WTC11 (cell line): ENCODE data around the gene BTN2A1. TPM values are rescaled to one million over a fixed set of nuclear protein-coding genes. Genes with fewer than 3 reads are reported as not detected.

Experiments
- ATAC-seq: fragments of 200-7000 bp; cut with Tn5 transposase; 2 replicates; pipeline ENCODE4 v1.10.0; 2021; ENCODE audit warnings: mild to moderate bottlenecking, moderate library complexity
- CTCF ChIA-PET: fragments of 300-600 bp; sonication (Branson Sonifier 250); formaldehyde crosslinking; loops from one replicate; lab custom pipeline; 2021; ENCODE audit warnings: antibody characterized with exemption; lab: Charles Lee
- POLR2A ChIA-PET: fragments of 350-600 bp; sonication (Branson Sonifier 250); formaldehyde crosslinking; loops from one replicate; lab custom pipeline; 2021; ENCODE audit warnings: antibody characterized with exemption; lab: Charles Lee
- DNase-seq: peaks from one replicate; pipeline ENCODE4 v3.0.0; 2021; ENCODE audit warnings: low spot score
- H3K27ac Mint-ChIP-seq: 2 replicates; pipeline ENCODE4 v1.8.0; 2021; ENCODE audit warnings: mixed read lengths
- H3K27me3 Mint-ChIP-seq: 2 replicates; pipeline ENCODE4 v1.8.0; 2021; ENCODE audit warnings: low read depth, mild to moderate bottlenecking, moderate library complexity, mixed read lengths
- H3K36me3 Mint-ChIP-seq: 2 replicates; pipeline ENCODE4 v1.8.0; 2021; ENCODE audit warnings: mixed read lengths
- H3K4me1 Mint-ChIP-seq: 2 replicates; pipeline ENCODE4 v1.8.0; 2022; ENCODE audit warnings: mixed read lengths
- H3K4me3 Mint-ChIP-seq: 2 replicates; pipeline ENCODE4 v1.8.0; 2021; ENCODE audit warnings: mild to moderate bottlenecking, moderate library complexity, mixed read lengths
- H3K9me3 Mint-ChIP-seq: 2 replicates; pipeline ENCODE4 v1.8.0; 2021; ENCODE audit warnings: mixed read lengths
- GTF2I ChIP-seq: fragments of 250-450 bp; sonication (Bioruptor Pico); conservative IDR thresholded peaks from 2 replicates; pipeline ENCODE4 v1.4.0; 2021; ENCODE audit warnings: mild to moderate bottlenecking
- HMGA2 ChIP-seq: fragments of 250-450 bp; sonication (Bioruptor Pico); IDR thresholded peaks from 2 replicates; pipeline ENCODE4 v1.4.0; 2021; ENCODE audit warnings: mild to moderate bottlenecking, moderate library complexity
- MXD4 ChIP-seq: fragments of 250-450 bp; sonication (Bioruptor Pico); IDR thresholded peaks from 2 replicates; pipeline ENCODE4 v1.8.0; 2021; ENCODE audit warnings: mild to moderate bottlenecking, moderate library complexity, borderline replicate concordance
- SMAD3 ChIP-seq: sonication (generic); formaldehyde crosslinking; IDR thresholded peaks from 2 replicates; pipeline ENCODE4 v1.8.0; 2022; ENCODE audit warnings: missing genetic modification reagents, mild to moderate bottlenecking, borderline replicate concordance
- TCF7 ChIP-seq: sonication (generic); formaldehyde crosslinking; IDR thresholded peaks from 2 replicates; pipeline ENCODE4 v1.8.0; 2022; ENCODE audit warnings: mild to moderate bottlenecking, low read depth, missing genetic modification reagents, moderate library complexity
- TEAD4 ChIP-seq: sonication (generic); formaldehyde crosslinking; IDR thresholded peaks from 2 replicates; pipeline ENCODE4 v1.8.0; 2022; ENCODE audit warnings: mild to moderate bottlenecking, missing genetic modification reagents
- ZNF671 ChIP-seq: fragments of 250-450 bp; sonication (Bioruptor Pico); IDR thresholded peaks from 2 replicates; pipeline ENCODE4 v1.8.0; 2021; ENCODE audit warnings: mild to moderate bottlenecking
- total RNA-seq: library from RNA; stranded (reverse); gene quantifications from 3 replicates; pipeline ENCODE4 v1.2.3, GENCODE V29; 2021
- TF ChIP-seq, protein P1 (sequence below): sonication (generic); formaldehyde crosslinking; IDR thresholded peaks from 2 replicates; pipeline ENCODE4 v1.8.1; 2023; ENCODE audit warnings: mild to moderate bottlenecking, missing genetic modification reagents
- TF ChIP-seq, protein P2 (sequence below): sonication (generic); formaldehyde crosslinking; IDR thresholded peaks from 2 replicates; pipeline ENCODE4 v1.8.1; 2023; ENCODE audit warnings: mild to moderate bottlenecking, missing genetic modification reagents, moderate library complexity
- TF ChIP-seq, protein P3 (sequence below): fragments of 250-450 bp; sonication (Bioruptor Pico); IDR thresholded peaks from 2 replicates; pipeline ENCODE4 v1.9.0; 2021; ENCODE audit warnings: moderate library complexity, mild to moderate bottlenecking, inconsistent platforms, borderline replicate concordance
- TF ChIP-seq, protein P4 (sequence below): fragments of 200-600 bp; IDR thresholded peaks from 2 replicates; pipeline ENCODE4 v1.8.0; 2022; ENCODE audit warnings: antibody characterized with exemption
- TF ChIP-seq, protein P5 (sequence below): fragments of 250-450 bp; sonication (Bioruptor Pico); IDR thresholded peaks from 2 replicates; pipeline ENCODE4 v1.9.0; 2021; ENCODE audit warnings: mild to moderate bottlenecking
- TF ChIP-seq, protein P6 (sequence below): sonication (generic); formaldehyde crosslinking; IDR thresholded peaks from 2 replicates; pipeline ENCODE4 v1.8.0; 2022; ENCODE audit warnings: mild to moderate bottlenecking, missing genetic modification reagents
- TF ChIP-seq, protein P7 (sequence below): fragments of 250-450 bp; sonication (Bioruptor Pico); conservative IDR thresholded peaks from 2 replicates; pipeline ENCODE4 v1.9.0; 2021; ENCODE audit warnings: mild to moderate bottlenecking
- TF ChIP-seq, protein P8 (sequence below): fragments of 250-450 bp; sonication (Bioruptor Pico); IDR thresholded peaks from 2 replicates; pipeline ENCODE4 v1.9.0; 2021; ENCODE audit warnings: mild to moderate bottlenecking

Gene BTN2A1
- total RNA-seq, 1 experiment from 2014 or later, result 9.9 TPM

DNA sequence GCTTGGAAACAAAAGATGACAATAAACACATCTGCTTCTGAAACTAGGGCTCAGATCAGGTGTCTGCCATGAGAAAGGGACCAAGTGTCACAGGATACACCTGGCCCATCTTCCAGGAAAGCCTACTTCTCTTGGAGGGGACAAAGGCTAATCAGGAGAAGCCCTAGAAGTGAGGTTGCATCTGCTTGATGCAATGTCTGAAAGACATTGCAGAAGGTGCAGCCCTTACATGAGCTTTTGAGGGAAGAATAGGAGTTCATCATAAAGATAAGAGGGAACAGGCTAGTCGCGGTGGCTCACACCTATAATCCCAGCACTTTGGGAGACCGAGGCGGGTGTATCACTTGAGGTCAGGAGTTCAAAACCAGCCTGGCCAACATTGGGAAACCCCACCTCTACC is 39.9 kb downstream of the BTN2A1 start (continued):
- no peak for TF ChIP-seq GTF2I
- no peak for TF ChIP-seq HMGA2 (CRISPR knock-in tag)
- no peak for TF ChIP-seq MXD4 (CRISPR knock-in tag)

DNA sequence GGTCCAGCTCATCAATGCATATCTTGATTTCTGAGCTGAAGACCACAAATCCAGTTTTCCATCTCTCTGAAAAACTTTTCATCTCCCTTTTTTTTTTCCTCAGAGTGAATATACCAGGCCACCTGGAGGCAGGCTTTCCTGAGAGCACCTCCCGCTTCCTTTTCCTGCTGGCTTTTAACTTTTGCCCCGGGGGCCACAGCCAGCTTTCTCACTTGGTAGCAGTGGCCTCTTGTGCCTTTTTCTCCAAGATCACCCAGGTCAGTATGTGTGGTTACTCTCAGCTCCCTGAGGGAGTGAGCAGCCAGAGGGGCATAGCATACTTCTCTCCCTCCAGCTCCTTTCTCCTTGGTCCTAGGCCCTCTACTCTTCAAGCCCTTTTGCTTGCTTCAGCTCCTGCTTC is 42.3 kb downstream of the BTN2A1 start, which contains the start of gene BTN1A1:
Gene BTN1A1 (plus strand): TSS at position 202 of the 400 bp plus-strand sequence. CDS start 984 bp downstream, outside the sequence.
- no peak for TF ChIP-seq SMAD3
- TF ChIP-seq, protein P1, sequence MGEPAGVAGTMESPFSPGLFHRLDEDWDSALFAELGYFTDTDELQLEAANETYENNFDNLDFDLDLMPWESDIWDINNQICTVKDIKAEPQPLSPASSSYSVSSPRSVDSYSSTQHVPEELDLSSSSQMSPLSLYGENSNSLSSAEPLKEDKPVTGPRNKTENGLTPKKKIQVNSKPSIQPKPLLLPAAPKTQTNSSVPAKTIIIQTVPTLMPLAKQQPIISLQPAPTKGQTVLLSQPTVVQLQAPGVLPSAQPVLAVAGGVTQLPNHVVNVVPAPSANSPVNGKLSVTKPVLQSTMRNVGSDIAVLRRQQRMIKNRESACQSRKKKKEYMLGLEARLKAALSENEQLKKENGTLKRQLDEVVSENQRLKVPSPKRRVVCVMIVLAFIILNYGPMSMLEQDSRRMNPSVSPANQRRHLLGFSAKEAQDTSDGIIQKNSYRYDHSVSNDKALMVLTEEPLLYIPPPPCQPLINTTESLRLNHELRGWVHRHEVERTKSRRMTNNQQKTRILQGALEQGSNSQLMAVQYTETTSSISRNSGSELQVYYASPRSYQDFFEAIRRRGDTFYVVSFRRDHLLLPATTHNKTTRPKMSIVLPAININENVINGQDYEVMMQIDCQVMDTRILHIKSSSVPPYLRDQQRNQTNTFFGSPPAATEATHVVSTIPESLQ (CRISPR knock-in tag), result no peak
- TF ChIP-seq, protein P2, sequence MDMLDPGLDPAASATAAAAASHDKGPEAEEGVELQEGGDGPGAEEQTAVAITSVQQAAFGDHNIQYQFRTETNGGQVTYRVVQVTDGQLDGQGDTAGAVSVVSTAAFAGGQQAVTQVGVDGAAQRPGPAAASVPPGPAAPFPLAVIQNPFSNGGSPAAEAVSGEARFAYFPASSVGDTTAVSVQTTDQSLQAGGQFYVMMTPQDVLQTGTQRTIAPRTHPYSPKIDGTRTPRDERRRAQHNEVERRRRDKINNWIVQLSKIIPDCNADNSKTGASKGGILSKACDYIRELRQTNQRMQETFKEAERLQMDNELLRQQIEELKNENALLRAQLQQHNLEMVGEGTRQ (CRISPR knock-in tag), result no peak
- TF ChIP-seq, protein P3, sequence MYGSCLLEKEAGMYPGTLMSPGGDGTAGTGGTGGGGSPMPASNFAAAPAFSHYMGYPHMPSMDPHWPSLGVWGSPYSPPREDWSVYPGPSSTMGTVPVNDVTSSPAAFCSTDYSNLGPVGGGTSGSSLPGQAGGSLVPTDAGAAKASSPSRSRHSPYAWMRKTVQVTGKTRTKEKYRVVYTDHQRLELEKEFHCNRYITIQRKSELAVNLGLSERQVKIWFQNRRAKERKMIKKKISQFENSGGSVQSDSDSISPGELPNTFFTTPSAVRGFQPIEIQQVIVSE (CRISPR knock-in tag), result no peak
- TF ChIP-seq, protein P4, sequence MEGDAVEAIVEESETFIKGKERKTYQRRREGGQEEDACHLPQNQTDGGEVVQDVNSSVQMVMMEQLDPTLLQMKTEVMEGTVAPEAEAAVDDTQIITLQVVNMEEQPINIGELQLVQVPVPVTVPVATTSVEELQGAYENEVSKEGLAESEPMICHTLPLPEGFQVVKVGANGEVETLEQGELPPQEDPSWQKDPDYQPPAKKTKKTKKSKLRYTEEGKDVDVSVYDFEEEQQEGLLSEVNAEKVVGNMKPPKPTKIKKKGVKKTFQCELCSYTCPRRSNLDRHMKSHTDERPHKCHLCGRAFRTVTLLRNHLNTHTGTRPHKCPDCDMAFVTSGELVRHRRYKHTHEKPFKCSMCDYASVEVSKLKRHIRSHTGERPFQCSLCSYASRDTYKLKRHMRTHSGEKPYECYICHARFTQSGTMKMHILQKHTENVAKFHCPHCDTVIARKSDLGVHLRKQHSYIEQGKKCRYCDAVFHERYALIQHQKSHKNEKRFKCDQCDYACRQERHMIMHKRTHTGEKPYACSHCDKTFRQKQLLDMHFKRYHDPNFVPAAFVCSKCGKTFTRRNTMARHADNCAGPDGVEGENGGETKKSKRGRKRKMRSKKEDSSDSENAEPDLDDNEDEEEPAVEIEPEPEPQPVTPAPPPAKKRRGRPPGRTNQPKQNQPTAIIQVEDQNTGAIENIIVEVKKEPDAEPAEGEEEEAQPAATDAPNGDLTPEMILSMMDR, result no peak
- no peak for TF ChIP-seq TCF7 (CRISPR knock-in tag)
- TF ChIP-seq, protein P5, sequence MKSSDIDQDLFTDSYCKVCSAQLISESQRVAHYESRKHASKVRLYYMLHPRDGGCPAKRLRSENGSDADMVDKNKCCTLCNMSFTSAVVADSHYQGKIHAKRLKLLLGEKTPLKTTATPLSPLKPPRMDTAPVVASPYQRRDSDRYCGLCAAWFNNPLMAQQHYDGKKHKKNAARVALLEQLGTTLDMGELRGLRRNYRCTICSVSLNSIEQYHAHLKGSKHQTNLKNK (CRISPR knock-in tag), result no peak
- TF ChIP-seq ZNF671, result no peak
- TF ChIP-seq, protein P6, sequence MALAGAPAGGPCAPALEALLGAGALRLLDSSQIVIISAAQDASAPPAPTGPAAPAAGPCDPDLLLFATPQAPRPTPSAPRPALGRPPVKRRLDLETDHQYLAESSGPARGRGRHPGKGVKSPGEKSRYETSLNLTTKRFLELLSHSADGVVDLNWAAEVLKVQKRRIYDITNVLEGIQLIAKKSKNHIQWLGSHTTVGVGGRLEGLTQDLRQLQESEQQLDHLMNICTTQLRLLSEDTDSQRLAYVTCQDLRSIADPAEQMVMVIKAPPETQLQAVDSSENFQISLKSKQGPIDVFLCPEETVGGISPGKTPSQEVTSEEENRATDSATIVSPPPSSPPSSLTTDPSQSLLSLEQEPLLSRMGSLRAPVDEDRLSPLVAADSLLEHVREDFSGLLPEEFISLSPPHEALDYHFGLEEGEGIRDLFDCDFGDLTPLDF, result no peak
- TF ChIP-seq TEAD4 (CRISPR knock-in tag), result no peak
- TF ChIP-seq, protein P7, sequence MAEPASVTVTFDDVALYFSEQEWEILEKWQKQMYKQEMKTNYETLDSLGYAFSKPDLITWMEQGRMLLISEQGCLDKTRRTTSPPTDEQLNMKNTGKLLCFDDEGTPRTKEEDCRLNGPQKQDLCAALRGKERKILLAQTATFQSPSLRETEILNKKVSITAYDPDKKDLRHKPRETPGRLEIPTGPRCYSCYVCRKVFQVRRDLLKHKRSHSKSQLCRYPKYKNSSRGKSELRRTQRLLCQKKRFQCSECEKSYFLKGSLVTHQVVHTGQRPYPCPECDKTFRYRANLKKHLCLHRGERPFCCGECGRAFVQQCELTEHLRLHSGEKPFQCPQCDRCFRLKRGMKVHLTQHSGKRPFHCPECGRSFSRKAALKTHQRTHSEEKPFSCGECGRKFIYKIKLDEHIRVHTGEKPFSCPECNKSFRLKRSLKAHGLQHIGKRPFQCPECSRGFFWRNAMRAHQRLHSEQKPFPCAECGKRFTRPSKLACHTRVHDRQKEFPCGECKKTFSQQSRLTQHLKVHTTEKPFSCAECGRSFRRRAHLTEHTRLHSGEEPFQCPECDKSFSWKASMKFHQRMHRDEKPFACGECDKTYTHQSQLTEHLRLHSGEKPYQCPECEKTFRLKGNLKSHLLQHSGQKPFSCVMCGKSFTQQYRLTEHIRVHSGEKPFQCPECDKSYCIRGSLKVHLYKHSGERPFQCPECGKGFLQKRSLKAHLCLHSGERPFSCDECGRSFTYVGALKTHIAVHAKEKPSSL, result no peak
- TF ChIP-seq GTF2I, result no peak
- TF ChIP-seq, protein P8, sequence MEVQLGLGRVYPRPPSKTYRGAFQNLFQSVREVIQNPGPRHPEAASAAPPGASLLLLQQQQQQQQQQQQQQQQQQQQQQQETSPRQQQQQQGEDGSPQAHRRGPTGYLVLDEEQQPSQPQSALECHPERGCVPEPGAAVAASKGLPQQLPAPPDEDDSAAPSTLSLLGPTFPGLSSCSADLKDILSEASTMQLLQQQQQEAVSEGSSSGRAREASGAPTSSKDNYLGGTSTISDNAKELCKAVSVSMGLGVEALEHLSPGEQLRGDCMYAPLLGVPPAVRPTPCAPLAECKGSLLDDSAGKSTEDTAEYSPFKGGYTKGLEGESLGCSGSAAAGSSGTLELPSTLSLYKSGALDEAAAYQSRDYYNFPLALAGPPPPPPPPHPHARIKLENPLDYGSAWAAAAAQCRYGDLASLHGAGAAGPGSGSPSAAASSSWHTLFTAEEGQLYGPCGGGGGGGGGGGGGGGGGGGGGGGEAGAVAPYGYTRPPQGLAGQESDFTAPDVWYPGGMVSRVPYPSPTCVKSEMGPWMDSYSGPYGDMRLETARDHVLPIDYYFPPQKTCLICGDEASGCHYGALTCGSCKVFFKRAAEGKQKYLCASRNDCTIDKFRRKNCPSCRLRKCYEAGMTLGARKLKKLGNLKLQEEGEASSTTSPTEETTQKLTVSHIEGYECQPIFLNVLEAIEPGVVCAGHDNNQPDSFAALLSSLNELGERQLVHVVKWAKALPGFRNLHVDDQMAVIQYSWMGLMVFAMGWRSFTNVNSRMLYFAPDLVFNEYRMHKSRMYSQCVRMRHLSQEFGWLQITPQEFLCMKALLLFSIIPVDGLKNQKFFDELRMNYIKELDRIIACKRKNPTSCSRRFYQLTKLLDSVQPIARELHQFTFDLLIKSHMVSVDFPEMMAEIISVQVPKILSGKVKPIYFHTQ, result no peak
- peak within 1 kb of the TSS; percentile 74 for H3K4me3 Mint-ChIP-seq
- peaks cover 20% of the 10 kb centered on the region for H3K4me1 Mint-ChIP-seq
- H3K27me3 Mint-ChIP-seq, result peaks cover 64% of the 10 kb centered on the region
- DNase-seq (peak; percentile 20), ATAC-seq (peak; percentile 46)
- no peaks in the 10 kb centered on the region for H3K9me3 Mint-ChIP-seq
- H3K36me3 Mint-ChIP-seq, result no peaks in the 10 kb centered on the region
- H3K27ac Mint-ChIP-seq, result no peak within 1 kb of the TSS
- CTCF ChIA-PET, result interaction anchor here (0.5 to 1.6 kb wide), 6 partner anchors 26 to 159 kb away, joined by 3 to 10 read pairs (median 4); partner anchors contain the start of gene HMGN4
- POLR2A ChIA-PET, result interaction anchor here (0.9 kb wide), 1 partner anchor 37 kb away, joined by 3 read pairs; no protein-coding TSS in a partner anchor
